Endothelial cell of umbilical vein (primary cell): ENCODE measurements around the gene FSTL4. TPM values are rescaled to one million over a fixed set of nuclear protein-coding genes. Genes with fewer than 3 reads are reported as not detected.

Experiments used
- BruUV-seq: library from RNA; stranded (reverse); fragments of 400-500 nt; replicated peaks from 2 replicates; lab custom pipeline; 2021; lab: Mats Ljungman, UMichigan
- CTCF ChIA-PET: fragments of 300-600, 350-600 bp; sonication (Branson Sonifier 250); formaldehyde crosslinking; loops from one replicate; lab custom pipeline; 2021; ENCODE audit warnings: antibody characterized with exemption, inconsistent platforms; lab: Charles Lee
- POLR2A ChIA-PET: fragments of 300-600, 350-600 bp; sonication (Branson Sonifier 250); formaldehyde crosslinking; loops from one replicate; lab custom pipeline; 2021; ENCODE audit warnings: antibody characterized with exemption, inconsistent platforms; lab: Charles Lee
- DNase-seq: peaks from one replicate; pipeline ENCODE4 v3.0.0-alpha.2; 2011; ENCODE audit warnings: low read depth, low spot score
- FAIRE-seq: peaks from 2 replicates; lab custom pipeline; 2011; peaks lifted over from hg19 to GRCh38; lab: Jason Lieb, UNC
- H2AFZ ChIP-seq: 2 replicates; pipeline ENCODE4 v1.6.0; 2012; ENCODE audit warnings: low read depth, low read length, control low read depth, inconsistent platforms
- H3K27ac ChIP-seq: 2 replicates; pipeline ENCODE4 v1.5.1; 2011; ENCODE audit warnings: low read depth, mild to moderate bottlenecking, control low read depth, low read length, moderate library complexity; ENCODE audit not compliant: insufficient read depth
- H3K27me3 ChIP-seq, 2 experiments: 2 replicates each; pipeline versions ENCODE4 v1.6.0 to v1.6.1; 2011; ENCODE audit warnings: low read length in 2 of 2, mixed read lengths in 1 of 2; ENCODE audit not compliant: control insufficient read depth in 2 of 2, insufficient read depth in 2 of 2
- H3K36me3 ChIP-seq, 2 experiments: 2 replicates in 1 of 2; 3 replicates in 1 of 2; pipeline ENCODE4 v1.5.1; 2011; ENCODE audit warnings: low read length in 2 of 2, mild to moderate bottlenecking in 1 of 2, moderate library complexity in 1 of 2; ENCODE audit not compliant: control insufficient read depth in 2 of 2, insufficient read depth in 2 of 2; ENCODE audit errors: extremely low read depth in 1 of 2
- H3K4me1 ChIP-seq: 3 replicates; pipeline ENCODE4 v1.5.1; 2011; ENCODE audit warnings: mild to moderate bottlenecking, low read length; ENCODE audit not compliant: control insufficient read depth, insufficient read depth; ENCODE audit errors: extremely low read depth
- H3K4me2 ChIP-seq: 2 replicates; pipeline ENCODE4 v1.6.1; 2011; ENCODE audit warnings: low read length, control low read depth, mixed read lengths; ENCODE audit not compliant: insufficient read depth
- H3K4me3 ChIP-seq, 3 experiments: fragments of 200-600 bp in 1 of 3; sonication (generic), shearing (Covaris generic) in 1 of 3; replicated peaks in 1 of 3; 2 replicates each; pipeline ENCODE4 v1.5.1; 2011 to 2016; ENCODE audit warnings: control low read depth in 3 of 3, low read length in 3 of 3, mild to moderate bottlenecking in 2 of 3, inconsistent platforms in 1 of 3, low read depth in 1 of 3, moderate library complexity in 1 of 3; ENCODE audit not compliant: insufficient read depth in 1 of 3
- H3K79me2 ChIP-seq: 2 replicates; pipeline ENCODE4 v1.6.0; 2012; ENCODE audit warnings: low read length, inconsistent platforms; ENCODE audit not compliant: control insufficient read depth, insufficient read depth
- H3K9ac ChIP-seq: replicated peaks from 2 replicates; pipeline ENCODE3; 2011; ENCODE audit warnings: low read length, control low read depth; ENCODE audit not compliant: insufficient read depth; ENCODE audit errors: extremely low read depth
- H3K9me1 ChIP-seq: replicated peaks from 3 replicates; pipeline ENCODE4 v1.6.0; 2011; ENCODE audit warnings: mild to moderate bottlenecking, low read length; ENCODE audit not compliant: control insufficient read depth, insufficient read depth; ENCODE audit errors: extremely low read depth
- H3K9me3 ChIP-seq: replicated peaks from 2 replicates; pipeline ENCODE4 v1.5.1; 2012; ENCODE audit warnings: low read length, inconsistent platforms; ENCODE audit not compliant: control insufficient read depth, insufficient read depth
- H4K20me1 ChIP-seq: replicated peaks from 2 replicates; pipeline ENCODE3; 2011; ENCODE audit warnings: mild to moderate bottlenecking, low read length; ENCODE audit not compliant: control insufficient read depth, insufficient read depth; ENCODE audit errors: extremely low read depth
- CTCF ChIP-seq, 2 donors: IDR thresholded peaks; 1 replicate in 1 of 2; 2 replicates in 1 of 2; pipeline ENCODE4 v1.5.1; 2011; ENCODE audit warnings: low read length in 2 of 2, mild to moderate bottlenecking in 2 of 2, moderate library complexity in 2 of 2, control low read depth in 1 of 2, inconsistent platforms in 1 of 2, low read depth in 1 of 2; ENCODE audit not compliant: insufficient read depth in 1 of 2; ENCODE audit errors: extremely low read depth in 1 of 2
- EZH2 ChIP-seq: IDR thresholded peaks from 2 replicates; pipeline ENCODE4 v1.6.1; 2012; ENCODE audit warnings: borderline replicate concordance, low read depth, mild to moderate bottlenecking, moderate library complexity, low read length, inconsistent platforms; ENCODE audit not compliant: severe bottlenecking
- FOS ChIP-seq: IDR thresholded peaks from 2 replicates; pipeline ENCODE4 v1.6.1; 2011; ENCODE audit warnings: mild to moderate bottlenecking, low read length, moderate library complexity, borderline replicate concordance; ENCODE audit not compliant: insufficient read depth
- GATA2 ChIP-seq: IDR thresholded peaks from 2 replicates; pipeline ENCODE4 v1.7.0; 2011; ENCODE audit warnings: low read depth, mild to moderate bottlenecking, moderate library complexity, mixed read lengths, low read length; ENCODE audit not compliant: insufficient read length, insufficient read depth
- JUN ChIP-seq: IDR thresholded peaks from 2 replicates; pipeline ENCODE4 v1.6.1; 2011; ENCODE audit warnings: borderline replicate concordance, low read depth; ENCODE audit not compliant: insufficient read length, insufficient read depth
- MAX ChIP-seq: IDR thresholded peaks from 2 replicates; pipeline ENCODE4 v1.6.1; 2011; ENCODE audit not compliant: insufficient read depth, insufficient read length
- MYC ChIP-seq: IDR thresholded peaks from one replicate; pipeline ENCODE4 v1.6.1; 2011; ENCODE audit warnings: mild to moderate bottlenecking, low read depth, low read length
- POLR2A ChIP-seq: IDR thresholded peaks from 2 replicates; pipeline ENCODE4 v1.6.1; 2012; ENCODE audit warnings: low read depth, mild to moderate bottlenecking, control low read depth, low read length
- POLR2AphosphoS5 ChIP-seq: IDR thresholded peaks from 2 replicates; pipeline ENCODE4 v1.6.1; 2012; ENCODE audit warnings: low read depth, mild to moderate bottlenecking, control low read depth, low read length, moderate library complexity; ENCODE audit not compliant: insufficient read depth
- dilution Hi-C: fragments of 300-500 bp; cut with MboI; formaldehyde crosslinking; loops from one replicate; pipeline ENCODE4 v1.15.0; 2019; ENCODE audit warnings: low sequenced_read_pairs; ENCODE audit not compliant: extremely low pct_ligation_motif_present
- intact Hi-C: fragments of 100-400 bp; cut with micrococcal nuclease; formaldehyde crosslinking; loops from one replicate; pipeline ENCODE4 v1.10.0; 2022
- polyA plus RNA-seq, 4 experiments: library from polyadenylated mRNA; depleted of rRNA in 3 of 4; stranded (reverse) in 3 of 4; unstranded in 1 of 4; fragments of >200 nt; gene quantifications; 2 replicates each; pipeline versions ENCODE4 v1.2.1 to v1.2.3, GENCODE V29; 2011 to 2012; ENCODE audit warnings: missing spikeins in 1 of 4
- total RNA-seq: library from RNA; stranded (reverse); gene quantifications from 2 replicates; pipeline ENCODE4 v1.2.3, GENCODE V29; 2021

Gene FSTL4
- total and polyA plus RNA-seq, 2 donors (not counting 3 experiments of a cell fraction or from before 2014, with no cell fraction given), result 0.18 TPM; not detected in 1

GRCh38 chr5:133534566-133534965 lies 77.8 kb downstream of the FSTL4 start:
- DNase-seq (no peak), FAIRE-seq (no peak)
- Histone ChIP-seq H2AFZ (no peak overlapping the region), H3K27me3 (peaks cover 3 to 15% of the 10 kb centered on the region in 2 experiments), H3K9me1 (no peaks in the 10 kb centered on the region), H3K4me3 (no peak overlapping the region), H3K27ac (no peak overlapping the region), H3K36me3 (no peaks in the 10 kb centered on the region), H3K4me1 (no peaks in the 10 kb centered on the region), H3K9me3 (no peaks in the 10 kb centered on the region), H4K20me1 (no peaks in the 10 kb centered on the region), H3K4me2 (no peak overlapping the region), H3K79me2 (no peaks in the 10 kb centered on the region), H3K9ac (no peak overlapping the region)
- dilution Hi-C loops (no loop called here), intact Hi-C loops (loop anchor here (5.0 kb wide), 1 partner anchor 112 kb away; no protein-coding TSS in a partner anchor)
- TF ChIP-seq EZH2 (no peak), MYC (no peak), GATA2 (no peak), FOS (no peak), POLR2AphosphoS5 (no peak), CTCF (IDR thresholded peaks at IDR 0.05; ENCODE audit: extremely low read depth in 1 of 2, insufficient read depth in 1 of 2, low read depth in 1 of 2, low read length in 2 of 2) (no peak), MAX (no peak), JUN (no peak), POLR2A (no peak)
- no TSS peak for BruUV-seq
- ChIA-PET POLR2A (no interaction called here), CTCF (interaction anchor here (1.0 to 3.5 kb wide), 3 partner anchors 9 to 110 kb away, joined by 3 to 22 read pairs (median 4); no protein-coding TSS in a partner anchor)
